ENCODE measurements around the gene CHST13.
A peak's percentile ranks its signal among the peaks of the same experiment; 100 is the strongest.

CHST13 gene

GRCh38 chr3:126488185-126488584 is 35.8 kb upstream of the CHST13 start:
- no peak for DNase-seq (ENCODE audit: low read depth)

GRCh38 chr3:126488886-126489569 is 34.9 kb upstream of the CHST13 start:
- DNase-seq (ENCODE audit: low read depth), result no peak

GRCh38 chr3:126490619-126491018 is 33.3 kb upstream of the CHST13 start:
- DNase-seq (ENCODE audit: low read depth), result no peak

- no peak for DNase-seq (ENCODE audit: low read depth)
Observed at GRCh38 chr3:126491221-126492013, 32.5 kb upstream of the CHST13 start.

GRCh38 chr3:126493051-126493450 is 30.9 kb upstream of the CHST13 start:
- no peak for DNase-seq (ENCODE audit: low read depth)

- DNase-seq (ENCODE audit: low read depth), result no peak
Observed at GRCh38 chr3:126493739-126494138, 30.2 kb upstream of the CHST13 start.

- peak; percentile 25 for DNase-seq (ENCODE audit: low read depth)
Observed at GRCh38 chr3:126494204-126494969, 29.6 kb upstream of the CHST13 start.

- no peak for DNase-seq (ENCODE audit: low read depth)
Observed at GRCh38 chr3:126494970-126495230, 29.1 kb upstream of the CHST13 start.

- no peak for DNase-seq (ENCODE audit: low read depth)
Observed at GRCh38 chr3:126495786-126496185, 28.2 kb upstream of the CHST13 start.

- no peak for DNase-seq (ENCODE audit: low read depth)
Observed at GRCh38 chr3:126496894-126497850, 26.8 kb upstream of the CHST13 start.

GRCh38 chr3:126497956-126498355 is 26.0 kb upstream of the CHST13 start:
- DNase-seq (ENCODE audit: low read depth), result no peak

GRCh38 chr3:126498461-126498860 is 25.5 kb upstream of the CHST13 start:
- no peak for DNase-seq (ENCODE audit: low read depth)

GRCh38 chr3:126498929-126499328 is 25.0 kb upstream of the CHST13 start:
- DNase-seq (ENCODE audit: low read depth), result no peak

GRCh38 chr3:126499401-126499800 is 24.6 kb upstream of the CHST13 start:
- DNase-seq (ENCODE audit: low read depth), result no peak

- no peak for DNase-seq (ENCODE audit: low read depth)
Observed at GRCh38 chr3:126500016-126500415, 23.9 kb upstream of the CHST13 start.

- DNase-seq (ENCODE audit: low read depth), result no peak
Observed at GRCh38 chr3:126501054-126501453, 22.9 kb upstream of the CHST13 start.

- DNase-seq (ENCODE audit: low read depth), result no peak
Observed at GRCh38 chr3:126501736-126502135, 22.2 kb upstream of the CHST13 start.

- DNase-seq (ENCODE audit: low read depth), result no peak
Observed at GRCh38 chr3:126502656-126503055, 21.3 kb upstream of the CHST13 start.

GRCh38 chr3:126503701-126504100 is 20.3 kb upstream of the CHST13 start:
- DNase-seq (ENCODE audit: low read depth), result no peak

- no peak for DNase-seq (ENCODE audit: low read depth)
Observed at GRCh38 chr3:126507886-126508285, 16.1 kb upstream of the CHST13 start.

GRCh38 chr3:126508564-126508964 is 15.4 kb upstream of the CHST13 start:
- no peak for DNase-seq (ENCODE audit: low read depth)
